Measurements from ENCODE around the gene EGFL6.
"Not testable (repeated sequence)": the region's sequence is repeated elsewhere in the genome, so short reads cannot be mapped to it uniquely, and the experiment has no call there.

- TF ChIP-seq POLR2AphosphoS5 (IDR thresholded peaks at IDR 0.05; ENCODE audit: low read depth, low read length); POLR2A (IDR thresholded peaks at IDR 0.05; ENCODE audit: low read depth, low read length); TAF1 (IDR thresholded peaks at IDR 0.05; ENCODE audit: low read depth, low read length); POU2F2 (IDR thresholded peaks at IDR 0.05; ENCODE audit: low read depth, low read length); SPI1 (IDR thresholded peaks at IDR 0.05; ENCODE audit: low read depth, low read length); PAX5 (IDR thresholded peaks at IDR 0.05; ENCODE audit: insufficient read depth, low read length, severe bottlenecking): not testable (repeated sequence)
Measured at GRCh38 chrX:13637224-13637623, 67.8 kb downstream of the EGFL6 start.

Data from GM12891 (cell line).